ENCODE data around the gene SMC6. TPM values are rescaled to one million over a fixed set of nuclear protein-coding genes. Genes with fewer than 3 reads are reported as not detected.

The SMC6 gene
- total and polyA plus RNA-seq, 4 donors: 6.9 to 34.8 (median 10.6) TPM

- TF ChIP-seq CTCF (IDR thresholded peaks at IDR 0.05; ENCODE audit: control extremely low read depth, extremely low read depth): no peak
- ATAC-seq (ENCODE audit: insufficient read depth, low FRiP score) (no peak), DNase-seq (no peak)
- WGBS, 2 donors: 93 to 95% methylated on average over 6 of the region's 6 CpGs
- Histone ChIP-seq H3K27ac (ENCODE audit: low read depth in 1 of 2, low read length in 1 of 2) (no peak overlapping the region), H3K9me3 (ENCODE audit: control insufficient read depth in 4 of 4, insufficient read depth in 3 of 4, low read length in 3 of 4) (no peaks in the 10 kb centered on the region), H3K4me3 (no peak overlapping the region), H3K27me3 (ENCODE audit: control insufficient read depth in 3 of 3, insufficient read depth in 3 of 3, low read length in 2 of 3) (no peaks in the 10 kb centered on the region), H3K9ac (ENCODE audit: insufficient read depth in 1 of 2, low read length in 2 of 2) (no peak overlapping the region), H3K36me3 (ENCODE audit: control insufficient read depth in 4 of 4, insufficient read depth in 4 of 4, low read length in 4 of 4) (peaks cover 3 to 18% (median 12%) of the 10 kb centered on the region in 4 donors), H3K4me1 (ENCODE audit: control insufficient read depth in 5 of 5, insufficient read depth in 5 of 5, low read length in 5 of 5) (peaks cover 0 to 3% (median 0%) of the 10 kb centered on the region in 5 donors)
Measured at GRCh38 chr2:17689010-17689409, 64.6 kb downstream of the SMC6 start.

GRCh38 chr2:17688600-17688999 lies 65.0 kb downstream of the SMC6 start:
- Histone ChIP-seq H3K36me3 (ENCODE audit: control insufficient read depth in 4 of 4, insufficient read depth in 4 of 4, low read length in 4 of 4) (peaks cover 4 to 15% (median 12%) of the 10 kb centered on the region in 4 donors), H3K27ac (ENCODE audit: low read depth in 1 of 2, low read length in 1 of 2) (no peak overlapping the region), H3K27me3 (ENCODE audit: control insufficient read depth in 3 of 3, insufficient read depth in 3 of 3, low read length in 2 of 3) (no peaks in the 10 kb centered on the region), H3K9ac (ENCODE audit: insufficient read depth in 1 of 2, low read length in 2 of 2) (no peak overlapping the region), H3K4me3 (no peak overlapping the region), H3K4me1 (ENCODE audit: control insufficient read depth in 5 of 5, insufficient read depth in 5 of 5, low read length in 5 of 5) (peaks cover 0 to 3% (median 0%) of the 10 kb centered on the region in 5 donors), H3K9me3 (ENCODE audit: control insufficient read depth in 4 of 4, insufficient read depth in 3 of 4, low read length in 3 of 4) (no peaks in the 10 kb centered on the region)
- WGBS, 2 donors: 89 to 92% methylated on average over 1 of the region's 1 CpG
- DNase-seq (no peak), ATAC-seq (ENCODE audit: insufficient read depth, low FRiP score) (no peak)
- no peak for TF ChIP-seq CTCF (IDR thresholded peaks at IDR 0.05; ENCODE audit: control extremely low read depth, extremely low read depth)

DNA sequence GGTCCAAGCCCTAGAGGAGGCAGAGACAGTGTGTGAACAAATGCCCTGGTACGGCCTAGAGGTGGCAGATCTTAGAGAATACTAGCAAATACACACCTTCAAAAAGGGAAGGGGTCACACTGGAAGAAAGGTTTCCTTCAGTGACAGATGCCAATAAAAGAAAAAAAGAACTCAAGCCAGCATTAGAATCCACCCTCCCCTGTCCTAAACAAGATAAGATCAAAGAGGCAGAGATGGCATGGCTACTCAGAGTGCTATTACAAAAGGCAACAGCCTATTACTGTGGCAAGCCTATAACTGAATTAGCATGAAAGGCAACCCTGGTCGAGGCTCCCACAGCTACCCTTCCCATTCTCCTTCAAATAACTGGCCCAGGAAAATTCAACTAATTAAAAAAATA lies 69.6 kb downstream of the SMC6 start:
- DNase-seq: no peak
- whole genome bisulfite sequencing, 2 donors: 92% methylated on average over 2 of the region's 2 CpGs
- no peaks in the 10 kb centered on the region for H3K9me3 ChIP-seq (ENCODE audit: control insufficient read depth in 4 of 4, insufficient read depth in 3 of 4, low read length in 3 of 4)
- TF ChIP-seq CTCF (IDR thresholded peaks at IDR 0.05; ENCODE audit: control extremely low read depth, extremely low read depth): no peak
- H3K4me3 ChIP-seq: no peak overlapping the region
- no peak overlapping the region for H3K27ac ChIP-seq (ENCODE audit: low read depth in 1 of 2, low read length in 1 of 2)
- ATAC-seq (ENCODE audit: insufficient read depth, low FRiP score): no peak
- H3K27me3 ChIP-seq (ENCODE audit: control insufficient read depth in 3 of 3, insufficient read depth in 3 of 3, low read length in 2 of 3): no peaks in the 10 kb centered on the region
- peaks cover 0 to 3% (median 0%) of the 10 kb centered on the region in 5 donors for H3K4me1 ChIP-seq (ENCODE audit: control insufficient read depth in 5 of 5, insufficient read depth in 5 of 5, low read length in 5 of 5)
- peaks cover 8 to 16% (median 14%) of the 10 kb centered on the region in 4 donors for H3K36me3 ChIP-seq (ENCODE audit: control insufficient read depth in 4 of 4, insufficient read depth in 4 of 4, low read length in 4 of 4)
- H3K9ac ChIP-seq (ENCODE audit: insufficient read depth in 1 of 2, low read length in 2 of 2): no peak overlapping the region
